ENCODE measurements around the gene OR10K2.
"Not testable (repeated sequence)": the region's sequence is repeated elsewhere in the genome, so short reads cannot be mapped to it uniquely, and the experiment has no call there.

OR10K2 gene, protein sequence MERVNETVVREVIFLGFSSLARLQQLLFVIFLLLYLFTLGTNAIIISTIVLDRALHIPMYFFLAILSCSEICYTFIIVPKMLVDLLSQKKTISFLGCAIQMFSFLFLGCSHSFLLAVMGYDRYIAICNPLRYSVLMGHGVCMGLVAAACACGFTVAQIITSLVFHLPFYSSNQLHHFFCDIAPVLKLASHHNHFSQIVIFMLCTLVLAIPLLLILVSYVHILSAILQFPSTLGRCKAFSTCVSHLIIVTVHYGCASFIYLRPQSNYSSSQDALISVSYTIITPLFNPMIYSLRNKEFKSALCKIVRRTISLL

DNA sequence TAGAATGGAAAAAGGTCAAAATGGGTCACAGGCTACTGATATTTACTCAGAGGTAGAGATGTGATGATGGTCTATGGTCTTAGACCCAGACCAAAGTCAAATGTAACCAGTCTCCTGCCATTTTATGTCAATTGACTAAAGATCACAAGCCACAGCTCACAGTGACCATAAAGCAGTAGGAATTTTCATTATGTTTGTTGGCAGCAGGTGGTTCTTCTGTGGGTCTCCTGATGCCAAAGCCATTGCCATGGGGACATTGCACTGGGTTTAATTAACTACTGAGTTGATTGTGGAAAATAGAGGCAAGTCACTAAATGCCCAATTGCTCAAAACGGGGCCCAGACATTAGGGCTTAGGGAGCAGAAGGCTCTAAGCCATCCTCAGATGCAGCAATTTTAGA, at the start of gene OR10K2:
OR10K2 (minus strand) TSS at position 101 of the 400 bp plus-strand sequence. CDS start 5,371 bp downstream, outside the sequence.
- DNase-seq, result no peak

DNA sequence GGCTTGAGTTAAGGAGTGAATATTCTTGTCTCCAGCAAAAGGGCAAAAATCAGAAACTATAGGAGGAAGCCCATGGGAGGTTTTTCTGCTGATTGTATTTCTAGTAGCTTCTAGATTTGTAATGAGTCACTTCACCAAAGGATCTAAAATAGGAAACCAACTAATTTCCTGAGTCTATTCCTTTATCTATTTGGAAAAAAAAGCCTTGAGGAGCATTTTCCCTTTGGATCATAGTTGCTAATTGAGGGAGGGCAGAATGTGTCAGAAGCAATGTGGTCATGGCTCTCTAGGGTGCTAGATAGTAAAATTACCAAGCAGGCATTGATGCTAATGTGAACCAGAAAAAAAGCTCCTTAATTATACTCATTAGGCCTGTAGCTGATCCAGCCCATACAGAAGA, 45.9 kb upstream of the OR10K2 start, which contains the start of gene OR10R2:
OR10R2 (plus strand) TSS at position 301 of the 400 bp plus-strand sequence. CDS start 106 bp downstream, outside the sequence.
- no peak for DNase-seq

DNA sequence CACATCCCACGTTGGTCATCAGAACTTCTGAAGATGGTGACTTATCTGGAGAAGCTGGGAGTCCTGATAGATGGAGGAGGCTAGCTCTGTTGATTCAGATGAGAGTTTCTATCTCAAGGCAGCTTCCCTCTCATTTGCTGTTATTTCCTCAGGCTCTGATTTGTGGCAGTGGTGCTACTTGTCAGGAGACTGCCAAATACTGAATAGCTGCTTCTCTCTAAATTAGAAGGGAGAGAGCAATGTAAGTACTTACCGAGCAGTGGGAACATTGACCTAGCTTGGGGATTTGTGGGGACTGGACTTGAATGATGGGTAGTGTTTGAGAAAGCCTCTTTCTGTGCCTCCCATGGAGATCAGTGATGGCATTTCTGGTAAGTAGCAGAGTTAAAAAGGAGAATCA, 35.5 kb upstream of the OR10K2 start, which contains the start of gene OR10K1:
OR10K1 (plus strand) TSS at position 301 of the 400 bp plus-strand sequence. CDS start 3,728 bp downstream, outside the sequence.
- DNase-seq, result no peak

DNA sequence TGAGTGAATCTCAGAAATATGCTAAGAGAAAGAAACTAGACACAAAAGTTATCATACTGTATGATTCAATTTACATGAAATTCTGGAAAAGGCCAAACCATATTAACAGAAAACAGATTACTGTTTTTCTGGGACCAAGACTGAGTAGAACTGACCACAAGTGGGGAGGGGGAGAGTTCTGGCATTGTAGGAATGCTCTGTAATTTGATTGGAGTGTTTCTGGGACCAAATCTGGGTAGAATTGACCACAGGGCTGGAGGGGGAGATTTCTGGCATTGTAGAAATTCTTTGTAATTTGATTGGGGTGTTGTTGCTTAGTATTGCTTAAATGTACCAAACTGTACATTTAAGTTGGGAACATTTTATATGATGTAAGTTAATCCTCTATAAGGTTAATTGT, 32.2 kb upstream of the OR10K2 start:
- no peak for DNase-seq

DNA sequence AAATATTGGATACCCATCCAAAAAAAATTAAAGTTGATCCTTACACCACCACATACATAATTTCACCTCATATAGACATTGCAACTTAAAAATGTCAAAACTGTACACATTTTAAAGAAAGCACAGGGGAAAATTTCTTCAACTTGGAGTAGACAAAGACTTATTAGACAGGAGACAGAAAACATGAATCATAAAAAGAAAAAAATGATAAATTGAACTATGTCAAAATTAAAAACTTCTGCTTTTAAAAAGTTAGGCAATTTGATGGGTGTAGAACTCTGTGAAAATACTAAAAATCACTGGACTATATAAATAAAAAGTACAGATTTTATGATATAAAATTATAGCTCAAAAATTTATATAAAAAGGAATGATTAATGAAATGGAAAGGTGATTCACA, 31.2 kb upstream of the OR10K2 start:
- no peak for DNase-seq

DNA sequence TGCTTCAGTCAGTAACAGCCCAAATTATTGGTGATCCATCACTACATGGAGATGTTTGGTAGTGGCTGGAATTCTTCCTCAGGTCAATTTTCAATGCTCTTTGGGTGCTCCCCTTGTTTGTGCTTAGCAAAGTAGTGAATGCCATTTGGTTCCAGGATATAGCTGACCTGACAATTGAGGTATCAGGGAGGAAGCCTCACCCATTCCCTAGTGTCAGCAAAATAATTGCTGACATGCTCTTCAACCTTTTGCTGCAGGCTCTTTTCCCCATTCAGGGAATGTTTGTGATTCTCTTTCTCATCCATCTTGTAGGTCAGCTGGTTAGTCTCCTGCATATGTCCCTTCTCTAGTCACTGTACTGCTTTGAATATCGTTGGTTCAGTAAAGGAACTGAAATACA, 28.5 kb upstream of the OR10K2 start:
- DNase-seq, result no peak

DNA sequence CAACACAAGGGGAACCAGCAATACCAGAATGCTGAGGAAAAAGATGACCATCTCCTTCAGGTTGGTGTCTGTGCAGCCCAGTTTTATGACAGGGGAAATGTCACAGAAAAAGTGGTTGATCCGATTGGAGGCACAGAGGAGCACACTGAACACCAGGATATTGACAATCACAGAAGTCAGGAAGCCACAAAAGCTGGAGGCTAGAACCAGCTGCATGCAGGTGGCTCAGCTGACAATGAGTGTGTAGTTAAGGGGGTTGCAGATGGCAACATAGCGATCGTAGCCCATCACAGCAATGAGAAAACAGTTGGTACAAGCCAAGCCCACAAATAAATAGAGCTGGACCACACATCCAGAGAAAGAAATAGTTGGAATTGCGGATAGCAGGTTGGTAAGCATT, 19.3 kb upstream of the OR10K2 start:
- DNase-seq, result no peak

DNA sequence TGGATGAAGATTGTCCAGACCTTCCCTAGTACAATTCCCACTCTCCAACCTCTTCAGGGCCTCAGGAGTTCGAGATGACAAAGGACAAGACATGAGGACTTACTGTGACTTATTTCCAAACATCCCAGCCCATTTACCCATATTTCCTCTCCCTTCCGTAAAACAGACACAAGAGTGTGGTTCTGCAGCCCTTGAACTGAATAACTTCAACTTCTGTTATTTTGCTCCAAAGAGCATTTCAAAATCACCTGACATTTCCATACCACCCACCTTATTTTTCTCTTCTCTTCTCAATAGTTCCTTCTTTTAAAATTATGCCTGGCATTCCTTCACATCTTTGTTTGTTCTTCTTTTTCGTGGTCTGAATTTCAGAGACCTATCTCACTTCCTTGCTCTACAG, 8.7 kb upstream of the OR10K2 start:
- no peak for DNase-seq

DNA sequence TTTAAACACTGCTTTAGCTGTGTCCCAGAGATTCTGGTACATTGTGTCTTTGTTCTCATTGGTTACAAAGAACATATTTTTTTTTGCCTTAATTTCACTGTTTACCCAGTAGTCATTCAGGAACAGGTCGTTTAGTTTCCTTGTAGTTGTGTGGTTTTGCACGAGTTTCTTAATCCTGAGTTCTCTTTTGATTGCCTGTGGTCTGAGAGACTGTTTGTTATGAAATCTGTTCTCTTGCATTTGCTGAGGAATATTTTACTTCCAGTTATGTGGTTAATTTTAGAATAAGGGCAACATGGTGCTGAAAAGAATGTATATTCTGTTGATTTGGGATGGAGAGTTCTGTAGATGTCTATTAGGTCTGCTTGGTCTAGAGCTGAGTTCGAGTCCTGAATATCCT, 4.1 kb upstream of the OR10K2 start:
- not testable (repeated sequence) for DNase-seq

DNA sequence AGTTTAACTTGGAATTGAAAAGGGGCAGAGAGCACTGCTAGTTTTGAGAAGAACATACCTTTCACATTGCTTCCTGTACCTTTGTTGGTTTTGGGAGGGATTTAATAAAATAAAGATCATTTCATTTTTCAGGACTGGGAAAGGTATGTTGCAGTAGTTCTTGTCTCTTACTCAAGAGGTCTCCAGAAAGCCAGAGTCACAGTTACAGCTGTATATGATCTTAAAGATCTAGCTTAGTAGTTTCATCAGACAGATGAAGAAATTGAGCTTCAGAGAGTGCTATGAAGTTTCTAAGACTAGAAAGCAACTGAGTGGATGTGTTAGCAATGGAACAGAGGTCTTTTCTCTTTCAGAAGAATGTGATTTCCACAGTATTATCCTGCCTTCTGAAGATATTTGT, 1.0 kb downstream of the OR10K2 start:
- DNase-seq, result no peak

DNA sequence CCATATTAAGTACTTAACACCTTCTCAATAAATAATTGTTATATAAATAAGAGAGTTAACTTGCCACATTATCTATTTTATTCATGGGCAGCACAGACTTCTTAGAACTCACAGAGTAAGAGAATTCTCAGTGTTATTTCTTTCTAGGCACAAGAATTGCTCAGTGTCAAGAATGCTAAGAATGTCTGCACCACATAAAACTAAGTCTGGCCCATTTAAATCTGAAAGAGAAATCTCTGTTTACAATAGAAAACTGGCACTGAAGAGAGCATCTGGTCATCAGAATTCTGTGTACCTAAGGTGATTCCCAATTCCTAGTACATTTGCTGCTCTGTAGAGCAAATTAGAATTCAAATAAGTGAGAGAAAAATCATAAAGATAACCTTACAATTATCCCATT, 3.8 kb downstream of the OR10K2 start:
- DNase-seq, result no peak

DNA sequence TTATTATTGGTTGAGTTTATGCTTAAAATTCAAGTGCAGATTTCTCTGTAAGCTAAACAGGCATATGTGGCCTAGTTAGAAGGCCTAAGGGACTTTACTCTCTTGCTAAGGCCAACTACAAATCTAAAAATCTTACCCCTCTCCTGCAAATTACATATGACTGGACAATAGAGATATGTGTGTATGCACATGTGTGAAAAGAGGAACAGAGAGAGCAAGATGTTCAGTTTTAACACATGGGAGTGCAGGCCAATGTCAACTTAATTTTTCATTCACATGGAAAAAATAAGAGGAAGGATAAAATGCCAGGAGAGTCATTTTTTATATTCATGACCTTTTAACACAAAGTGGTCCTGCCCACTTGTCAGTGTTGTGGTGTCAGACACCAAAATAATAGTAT, 8.5 kb downstream of the OR10K2 start:
- DNase-seq, result no peak

DNA sequence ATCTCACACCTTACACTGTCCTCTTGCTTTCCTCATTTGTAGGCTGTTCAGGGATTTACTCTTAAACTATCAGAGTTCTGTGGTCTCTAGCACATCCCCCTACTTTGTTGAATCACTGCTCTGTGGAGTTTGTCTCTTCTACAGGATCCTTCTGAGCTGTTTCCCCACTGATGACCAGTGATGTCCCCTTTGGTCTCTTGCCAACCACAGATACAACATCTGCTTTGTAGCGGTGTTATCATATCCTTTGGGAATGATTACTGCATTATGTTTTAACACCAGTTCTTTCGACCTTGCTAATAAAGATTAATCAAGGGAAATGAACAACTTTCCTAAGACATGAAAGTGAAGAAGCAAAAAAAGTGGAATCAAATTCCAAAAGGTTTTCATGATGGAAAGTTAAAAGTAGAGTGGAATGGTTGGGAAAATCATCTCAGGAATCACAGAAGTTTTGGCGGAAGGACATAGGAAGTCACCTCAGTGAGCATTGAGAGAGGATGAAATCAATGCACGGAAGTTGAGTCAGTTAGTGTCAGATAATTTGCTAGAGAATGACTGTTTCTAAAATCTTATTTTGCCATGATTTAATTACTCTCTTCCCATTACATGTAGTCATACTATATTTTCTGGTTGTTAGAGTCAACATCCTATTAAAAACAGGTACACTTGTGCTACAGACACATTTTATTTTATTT, 11.2 kb downstream of the OR10K2 start:
- no peak for DNase-seq

DNA sequence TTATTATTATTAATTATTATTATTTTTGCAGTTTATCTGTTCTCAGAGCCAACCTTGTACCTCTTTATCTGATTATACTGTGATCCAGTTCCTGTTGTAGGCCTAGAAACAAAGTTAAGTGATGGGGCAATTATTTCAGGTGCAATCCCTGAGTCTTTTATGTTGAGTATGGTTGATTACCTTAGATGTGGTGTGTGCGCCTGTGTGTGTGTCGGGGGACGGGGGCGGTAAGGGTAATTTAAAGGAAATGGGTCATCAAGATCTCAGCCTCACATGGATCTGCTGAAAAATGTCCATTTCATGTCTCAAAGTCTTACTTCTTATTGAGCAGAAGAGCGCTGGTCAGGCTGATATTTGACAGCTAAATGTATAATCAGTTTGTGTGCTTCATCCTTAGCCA, 18.9 kb downstream of the OR10K2 start:
- DNase-seq, result no peak

DNA sequence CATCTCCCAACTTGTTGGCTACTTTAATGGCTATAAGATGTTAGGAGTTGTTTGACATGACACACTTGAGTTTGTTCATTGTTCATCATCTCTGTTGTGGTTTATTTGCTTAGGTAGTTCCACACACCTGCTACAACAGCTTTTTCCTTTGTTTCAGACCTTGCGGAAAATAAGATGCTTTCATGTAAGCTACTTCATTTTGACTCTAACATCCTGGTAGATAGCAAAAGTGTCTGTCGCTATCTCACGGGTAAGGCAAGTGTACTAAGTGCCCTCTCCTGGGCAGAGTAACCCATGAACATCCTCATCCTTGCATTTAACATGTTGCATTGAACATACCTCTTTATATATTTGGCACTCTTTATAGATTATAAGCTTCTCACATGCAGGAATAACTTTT, 25.2 kb downstream of the OR10K2 start:
- no peak for DNase-seq

DNA sequence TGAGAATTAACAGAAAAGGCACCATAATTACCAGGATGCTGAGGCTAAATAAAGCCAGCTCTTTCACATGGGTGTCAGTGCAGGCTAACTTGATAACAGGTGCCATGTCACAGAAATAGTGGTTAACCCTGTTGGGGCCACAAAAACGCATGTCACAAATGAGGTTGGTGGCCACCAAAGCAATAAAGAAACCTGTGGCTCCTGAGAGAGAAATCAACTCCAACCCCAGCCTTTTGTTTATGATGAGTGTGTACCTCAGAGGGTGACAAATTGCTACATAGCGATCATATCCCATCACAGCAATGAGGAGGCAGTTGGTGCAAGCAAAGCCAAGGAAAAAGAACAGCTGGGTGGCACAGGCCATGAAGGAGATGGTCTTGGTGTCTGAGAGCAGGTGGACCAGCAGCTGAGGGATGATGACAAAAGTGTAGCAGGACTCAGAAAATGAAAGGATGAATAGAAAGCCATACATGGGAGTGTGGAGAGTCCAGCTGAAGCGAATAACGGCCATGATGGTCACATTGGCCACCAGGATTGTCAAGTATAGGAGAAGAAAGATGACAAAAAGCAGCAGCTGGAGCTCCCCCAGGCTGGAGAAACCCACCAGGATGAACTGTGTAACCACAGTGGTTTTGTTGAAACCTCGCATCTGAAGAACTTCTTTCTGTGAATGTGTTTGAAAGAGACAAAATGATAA, 27.1 kb downstream of the OR10K2 start, which contains the start of gene OR10T2:
OR10T2 (minus strand) TSS at position 649 of the 697 bp plus-strand sequence; CDS start at position 649, 0 bp downstream.
- no peak for DNase-seq

DNA sequence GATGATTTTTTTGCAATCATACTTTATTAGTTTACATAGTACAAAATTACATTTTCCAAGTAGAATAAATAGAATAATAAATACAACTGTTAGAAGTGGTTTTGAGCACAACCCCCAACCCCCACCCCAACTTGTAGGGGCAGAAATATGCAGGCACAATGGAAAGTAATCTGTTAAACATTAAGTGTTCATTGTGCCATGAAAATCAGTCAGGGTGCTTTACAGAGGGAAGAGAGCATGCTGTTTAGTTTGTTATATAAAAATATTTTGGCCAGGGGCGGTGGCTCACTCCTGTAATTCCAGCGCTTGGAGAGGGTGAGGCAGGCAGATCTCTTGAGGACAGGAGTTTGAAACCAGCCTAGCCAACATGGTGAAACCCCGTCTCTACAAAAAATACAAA, 29.4 kb downstream of the OR10K2 start:
- DNase-seq, result no peak

DNA sequence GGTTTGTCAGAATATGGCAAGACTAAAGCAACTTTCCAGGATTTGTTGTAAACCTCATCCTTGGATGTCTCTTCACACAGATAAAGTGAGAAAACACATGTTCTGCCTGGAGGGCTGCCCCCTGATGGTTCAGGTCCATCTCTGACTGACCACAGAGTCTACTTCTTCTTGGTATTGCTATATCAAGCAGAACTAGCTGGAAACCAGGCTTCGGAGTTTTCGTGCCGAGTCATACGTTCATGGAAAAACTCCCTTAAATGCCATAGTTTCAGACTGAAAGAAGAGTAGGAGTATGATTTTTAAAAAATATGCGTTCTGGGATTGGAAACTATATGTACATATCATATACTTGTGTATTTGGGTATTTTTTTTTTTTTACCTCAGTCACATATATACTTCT, 32.6 kb downstream of the OR10K2 start:
- DNase-seq, result no peak

DNA sequence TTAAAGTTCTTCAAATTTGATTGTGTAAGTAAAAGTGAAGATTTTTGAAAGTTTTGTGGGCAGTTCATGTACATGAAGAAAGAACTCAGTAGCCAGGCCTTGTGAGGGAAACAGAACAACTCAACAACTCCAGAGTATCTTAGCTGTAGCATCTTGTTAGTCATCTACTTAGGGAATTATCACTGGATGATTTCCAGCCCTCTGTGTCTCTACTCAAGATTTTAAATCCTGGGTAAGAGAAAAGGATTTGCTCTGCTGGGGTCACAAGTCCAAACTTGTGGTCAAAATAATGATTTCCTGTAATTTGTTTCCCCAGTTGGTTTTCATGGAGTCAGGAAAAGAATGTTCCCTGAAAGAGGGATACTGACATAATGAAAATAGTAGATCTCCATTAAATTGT, 34.9 kb downstream of the OR10K2 start:
- DNase-seq, result no peak

DNA sequence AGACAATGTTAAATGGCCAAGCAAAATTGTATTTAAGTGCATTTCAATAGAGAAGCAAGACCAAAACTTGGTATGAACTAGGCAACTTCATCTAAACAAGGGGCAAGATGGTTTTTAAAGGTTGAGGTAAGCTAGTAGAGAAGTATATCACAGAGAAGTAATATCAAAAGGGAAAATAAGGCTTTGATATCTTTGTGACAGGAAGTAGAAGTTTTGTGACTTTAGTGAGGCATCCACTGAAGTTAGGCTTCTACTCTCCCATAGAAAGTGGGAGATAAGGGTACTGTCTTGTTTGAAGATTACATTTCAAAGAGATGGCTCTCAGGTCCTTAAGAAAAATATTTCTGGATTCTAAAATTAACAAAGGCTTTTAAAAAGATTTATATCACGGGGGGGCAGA, 35.7 kb downstream of the OR10K2 start:
- DNase-seq, result no peak

DNA sequence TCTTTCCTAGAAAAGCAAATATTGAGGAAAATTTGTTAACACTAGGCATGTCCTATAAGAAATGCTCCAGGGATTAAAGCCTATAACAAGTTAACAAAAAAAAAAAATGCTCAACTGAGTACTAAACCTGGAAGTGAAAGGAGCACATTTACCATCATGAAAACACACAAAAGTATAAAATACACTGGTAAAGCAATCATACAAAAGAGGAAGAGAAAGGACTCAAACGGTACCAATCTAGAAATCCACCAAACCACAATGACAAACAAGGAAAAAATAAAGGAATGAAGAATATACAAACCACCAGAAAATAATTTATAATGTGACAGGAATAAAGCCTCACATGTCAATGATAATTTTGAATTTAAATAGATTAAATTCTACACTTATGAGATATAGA, 51.2 kb downstream of the OR10K2 start:
- DNase-seq, result no peak

DNA sequence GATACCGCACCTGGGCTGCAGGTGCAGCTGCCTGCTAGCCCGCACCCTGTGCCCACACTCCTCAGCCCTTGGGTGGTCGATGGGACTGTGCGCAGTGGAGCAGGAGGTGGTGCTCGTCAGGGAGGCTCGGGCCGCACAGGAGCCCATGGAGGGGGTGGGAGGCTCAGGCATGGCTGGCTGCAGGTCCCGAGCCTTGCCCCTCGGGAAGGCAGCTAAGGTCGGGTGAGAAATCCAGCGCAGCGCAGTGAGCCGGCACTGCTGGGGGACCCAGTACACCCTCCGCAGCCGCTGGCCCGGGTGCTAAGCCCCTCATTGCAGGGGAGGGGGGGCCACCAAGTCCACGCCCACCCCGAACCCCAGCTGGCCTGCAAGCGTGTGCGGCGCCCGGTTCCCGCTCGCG, 51.9 kb downstream of the OR10K2 start:
- not testable (repeated sequence) for DNase-seq

DNA sequence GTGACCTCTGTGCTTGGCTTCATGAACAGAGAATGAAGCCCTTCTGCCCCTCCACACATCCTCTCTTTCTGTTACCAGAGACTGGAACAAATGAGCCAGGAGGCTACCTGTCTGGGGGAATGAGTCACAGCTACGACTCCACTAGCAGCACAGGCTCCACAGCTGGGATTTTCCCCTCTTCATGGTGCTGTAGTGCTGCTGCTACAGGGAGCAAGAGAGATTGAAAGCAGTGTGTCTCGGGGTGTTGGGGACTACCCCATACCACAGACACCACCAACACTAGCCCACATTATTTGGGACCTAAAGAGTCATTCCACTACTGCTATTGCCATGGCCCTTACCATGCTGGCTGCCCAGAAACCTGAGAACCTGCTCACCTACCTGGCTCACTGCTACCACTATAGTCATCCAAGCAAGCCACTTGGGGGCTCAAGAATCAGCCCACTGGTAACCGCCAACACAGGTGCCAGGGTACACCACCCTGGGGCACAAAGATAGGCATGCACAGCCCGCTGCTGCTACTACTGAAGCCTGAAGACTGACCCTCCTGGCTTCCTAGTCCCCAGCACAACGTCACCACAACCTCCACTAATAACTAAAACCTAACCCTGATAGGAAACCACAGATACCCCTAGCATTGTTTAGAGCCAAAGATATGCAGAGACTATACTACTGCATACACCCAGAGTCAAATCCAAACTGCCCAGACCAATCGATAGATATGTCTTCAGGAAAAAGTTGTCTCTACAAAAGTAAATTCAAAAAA, 54.7 kb downstream of the OR10K2 start:
- DNase-seq, result peak; percentile 63
